Glomerular visceral epithelial cell (primary cell): ENCODE measurements around the gene ARAP1.

ENCODE experiments used
- DNase-seq: peaks from one replicate; pipeline ENCODE4 v3.0.0-alpha.2; 2016; ENCODE audit errors: extremely low spot score

The ARAP1 gene

GRCh38 chr11:72762641-72763304 is 10.6 kb upstream of the ARAP1 start:
- peak; percentile 27 for DNase-seq

GRCh38 chr11:72760539-72761405 is 8.6 kb upstream of the ARAP1 start:
- peak; percentile 31 for DNase-seq

- DNase-seq, result no peak
Observed at GRCh38 chr11:72759468-72759985, 7.3 kb upstream of the ARAP1 start.

GRCh38 chr11:72758690-72759389 is 6.6 kb upstream of the ARAP1 start:
- peak; percentile 89 for DNase-seq

GRCh38 chr11:72758304-72758689 is 6.1 kb upstream of the ARAP1 start:
- DNase-seq, result peak; percentile 81

GRCh38 chr11:72755713-72756285 is 3.6 kb upstream of the ARAP1 start:
- DNase-seq, result no peak

- DNase-seq, result no peak
Observed at GRCh38 chr11:72754544-72755155, 2.4 kb upstream of the ARAP1 start.

GRCh38 chr11:72754149-72754543 is 1.9 kb upstream of the ARAP1 start:
- no peak for DNase-seq

GRCh38 chr11:72753341-72754148 is 1.3 kb upstream of the ARAP1 start:
- no peak for DNase-seq

- DNase-seq, result no peak
Observed at GRCh38 chr11:72751116-72752087, 806 bp downstream of the ARAP1 start.

GRCh38 chr11:72750556-72751115 is 1.6 kb downstream of the ARAP1 start:
- no peak for DNase-seq

- DNase-seq, result no peak
Observed at GRCh38 chr11:72750086-72750485, 2.1 kb downstream of the ARAP1 start.

GRCh38 chr11:72747289-72747855 is 4.8 kb downstream of the ARAP1 start:
- no peak for DNase-seq

GRCh38 chr11:72746821-72747220 is 5.4 kb downstream of the ARAP1 start:
- no peak for DNase-seq

- DNase-seq, result no peak
Observed at GRCh38 chr11:72745925-72746550, 6.2 kb downstream of the ARAP1 start.

- DNase-seq, result no peak
Observed at GRCh38 chr11:72745511-72745910, 6.7 kb downstream of the ARAP1 start.

- DNase-seq, result no peak
Observed at GRCh38 chr11:72744474-72744873, 7.7 kb downstream of the ARAP1 start.
